ENCODE data around the gene CYP2S1. TPM values are rescaled to one million over a fixed set of nuclear protein-coding genes. Genes with fewer than 3 reads are reported as not detected.

The CYP2S1 gene
- total and polyA plus RNA-seq, 2 of the 4 experiments (the other 2 are of a cell fraction): 0.54 to 2.1 TPM

GRCh38 chr19:41186971-41187883 is 5.8 kb upstream of the CYP2S1 start (continued):
- no peak for TF ChIP-seq RCOR1 (IDR thresholded peaks at IDR 0.05; ENCODE audit: insufficient replicate concordance, low read length)

DNA sequence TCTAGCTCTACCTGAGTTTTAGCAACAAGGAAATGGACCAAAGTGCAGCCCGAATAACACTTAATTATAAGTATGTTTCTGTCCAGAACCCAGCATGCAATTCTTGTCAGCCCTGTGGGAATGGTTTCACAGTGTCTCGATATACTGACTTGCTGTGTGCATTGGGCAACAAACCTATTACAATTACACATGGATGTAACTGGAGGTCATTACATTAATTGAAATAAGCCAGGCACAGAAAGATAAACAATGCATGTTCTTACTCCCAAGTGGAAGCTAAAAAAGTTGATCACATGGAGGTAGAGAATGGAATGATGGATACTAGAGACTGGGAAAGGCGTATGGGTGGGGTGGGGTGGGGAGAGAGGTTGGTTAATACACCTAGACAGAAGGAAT is 5.1 kb upstream of the CYP2S1 start:
- TF ChIP-seq RCOR1 (IDR thresholded peaks at IDR 0.05; ENCODE audit: insufficient replicate concordance, low read length) (no peak), CTCF (conservative IDR thresholded peaks at IDR 0.05; ENCODE audit: low read depth, low read length) (no peak)
- CTCF ChIA-PET: no interaction called here
- no TSS peak for BruUV-seq (replicated peaks)

More for the DNA sequence above, 5.1 kb upstream of the CYP2S1 start:
- Histone ChIP-seq H4K5ac (ENCODE audit: low read depth, low read length) (no peak overlapping the region), H3K56ac (ENCODE audit: extremely low read depth, insufficient read depth, low read length) (no peak overlapping the region), H3K27ac (ENCODE audit: insufficient read depth, low read length) (no peak overlapping the region), H3K4me3 (ENCODE audit: insufficient read depth, low read depth, low read length) (no peak overlapping the region), H2BK15ac (ENCODE audit: low read depth, low read length) (no peak overlapping the region), H3K9ac (ENCODE audit: low read depth, low read length) (no peak overlapping the region), H3K23ac (ENCODE audit: low read depth, low read length) (no peak overlapping the region), H4K8ac (ENCODE audit: low read depth in 2 of 2, low read length in 2 of 2) (no peak overlapping the region), H3K9me3 (ENCODE audit: control insufficient read depth, insufficient read depth, low read length) (no peaks in the 10 kb centered on the region), H3K4ac (ENCODE audit: low read depth, low read length) (no peak overlapping the region), H3K18ac (ENCODE audit: low read depth, low read length) (no peak overlapping the region), H2AFZ (replicated peaks; ENCODE audit: low read length, poor library complexity) (no peak overlapping the region), H4K20me1 (ENCODE audit: insufficient read depth, low read length) (no peaks in the 10 kb centered on the region), H2BK5ac (ENCODE audit: low read depth, low read length, poor library complexity, severe bottlenecking) (no peak overlapping the region), H3K14ac (replicated peaks; ENCODE audit: low read depth, low read length) (no peak overlapping the region), H3K27me3 (ENCODE audit: control insufficient read depth, insufficient read depth, low read length) (peaks cover 2% of the 10 kb centered on the region), H3K79me1 (ENCODE audit: low read depth in 1 of 2, low read length in 2 of 2) (no peaks in the 10 kb centered on the region), H3K4me1 (ENCODE audit: control insufficient read depth, insufficient read depth, low read length) (no peaks in the 10 kb centered on the region), H3K4me2 (ENCODE audit: low read depth, low read length) (no peak overlapping the region), H4K91ac (ENCODE audit: insufficient read depth, low read depth, low read length) (no peak overlapping the region), H2AK9ac (replicated peaks; ENCODE audit: low read depth, low read length, poor library complexity) (no peak overlapping the region), H2AK5ac (ENCODE audit: low read depth, low read length) (no peak overlapping the region), H2BK120ac (ENCODE audit: low read depth, low read length) (no peak overlapping the region), H3K9me1 (ENCODE audit: insufficient read depth, low read length) (no peaks in the 10 kb centered on the region), H2BK20ac (ENCODE audit: low read depth, low read length) (no peak overlapping the region), H3K36me3 (ENCODE audit: control insufficient read depth, insufficient read depth, low read length) (no peaks in the 10 kb centered on the region)
- no CpG with 5 or more reads among the region's 3 CpGs for WGBS, 2 experiments (ENCODE audit: extremely low coverage in 2 of 2, insufficient read length in 1 of 2)
- DNase-seq: no peak
- intact Hi-C loops (cut with micrococcal nuclease): no loop called here
- in situ Hi-C loops (cut with MboI; ENCODE audit: low sequenced_read_pairs): no loop called here
- POLR2A ChIA-PET (ENCODE audit: unreplicated experiment): no interaction called here
- no peak for ATAC-seq (ENCODE audit: low read depth)
- dilution Hi-C loops (cut with HindIII; ENCODE audit: low sequenced_read_pairs, unreplicated experiment): no loop called here
